H9 (cell line): ENCODE results near the gene KIF2C. TPM values are rescaled to one million over a fixed set of nuclear protein-coding genes. Genes with fewer than 3 reads are reported as not detected.

Source experiments
- DNase-seq: peaks from one replicate; pipeline ENCODE4 v3.0.0-alpha.2; 2017
- H2AFZ ChIP-seq: one replicate; pipeline ENCODE4 v1.6.1; 2013; ENCODE audit warnings: mild to moderate bottlenecking, low read length, control low read depth, moderate library complexity
- H2AK5ac ChIP-seq: 2 replicates; pipeline ENCODE4 v1.6.1; 2013; ENCODE audit warnings: low read length, control low read depth, mixed read lengths; ENCODE audit not compliant: insufficient read length
- H2BK120ac ChIP-seq: one replicate; pipeline ENCODE4 v1.6.1; 2013; ENCODE audit warnings: low read depth, mild to moderate bottlenecking, low read length, control low read depth, inconsistent platforms; ENCODE audit not compliant: poor library complexity, severe bottlenecking
- H2BK12ac ChIP-seq: 2 replicates; pipeline ENCODE4 v1.6.1; 2013; ENCODE audit warnings: low read length, control low read depth, mixed read lengths, low read depth; ENCODE audit not compliant: insufficient read length
- H2BK15ac ChIP-seq: 2 replicates; pipeline ENCODE4 v1.6.1; 2013; ENCODE audit warnings: low read depth, low read length, control low read depth
- H2BK20ac ChIP-seq: one replicate; pipeline ENCODE4 v1.6.1; 2013; ENCODE audit warnings: low read depth, mild to moderate bottlenecking, low read length, control low read depth, inconsistent platforms; ENCODE audit not compliant: poor library complexity, severe bottlenecking
- H2BK5ac ChIP-seq: 2 replicates; pipeline ENCODE4 v1.6.1; 2013; ENCODE audit warnings: low read length, control low read depth, mixed read lengths; ENCODE audit not compliant: insufficient read length
- H3K14ac ChIP-seq: 2 replicates; pipeline ENCODE4 v1.6.1; 2013; ENCODE audit warnings: low read length, control low read depth; ENCODE audit not compliant: insufficient read depth
- H3K18ac ChIP-seq: 2 replicates; pipeline ENCODE4 v1.6.1; 2013; ENCODE audit warnings: low read depth, mild to moderate bottlenecking, mixed read lengths, low read length, control low read depth; ENCODE audit not compliant: insufficient read length
- H3K23ac ChIP-seq: 2 replicates; pipeline ENCODE4 v1.6.1; 2013; ENCODE audit warnings: low read length, control low read depth, mixed read lengths, low read depth; ENCODE audit not compliant: insufficient read length
- H3K23me2 ChIP-seq: 2 replicates; pipeline ENCODE4 v1.6.1; 2013; ENCODE audit warnings: low read depth, mild to moderate bottlenecking, mixed read lengths, low read length, control low read depth; ENCODE audit not compliant: insufficient read length, poor library complexity, severe bottlenecking
- H3K27ac ChIP-seq: 2 replicates; pipeline ENCODE4 v1.5.1; 2013; ENCODE audit warnings: low read length, control low read depth, mixed read lengths, low read depth; ENCODE audit not compliant: insufficient read length
- H3K27me3 ChIP-seq: 2 replicates; pipeline ENCODE4 v1.6.1; 2013; ENCODE audit warnings: low read length, control low read depth, inconsistent platforms; ENCODE audit not compliant: insufficient read depth
- H3K4ac ChIP-seq: 2 replicates; pipeline ENCODE4 v1.6.1; 2013; ENCODE audit warnings: low read depth, mild to moderate bottlenecking, control low read depth, inconsistent platforms, low read length, moderate library complexity
- H3K4me1 ChIP-seq: 2 replicates; pipeline ENCODE4 v1.6.1; 2013; ENCODE audit warnings: low read length, control low read depth, inconsistent platforms; ENCODE audit not compliant: insufficient read depth
- H3K4me2 ChIP-seq: 2 replicates; pipeline ENCODE4 v1.6.1; 2013; ENCODE audit warnings: low read length, control low read depth, mixed read lengths; ENCODE audit not compliant: insufficient read length, insufficient read depth
- H3K56ac ChIP-seq: 2 replicates; pipeline ENCODE4 v1.6.1; 2013; ENCODE audit warnings: low read depth, mild to moderate bottlenecking, mixed read lengths, low read length, control low read depth; ENCODE audit not compliant: insufficient read length
- H3K79me1 ChIP-seq: 2 replicates; pipeline ENCODE4 v1.6.1; 2013; ENCODE audit warnings: low read depth, mild to moderate bottlenecking, moderate library complexity, low read length, control low read depth, inconsistent platforms; ENCODE audit not compliant: insufficient read depth, poor library complexity, severe bottlenecking
- H3K79me2 ChIP-seq: 2 replicates; pipeline ENCODE4 v1.6.1; 2013; ENCODE audit warnings: low read length, control low read depth, inconsistent platforms; ENCODE audit not compliant: insufficient read depth
- H3K9ac ChIP-seq: 2 replicates; pipeline ENCODE4 v1.6.1; 2013; ENCODE audit warnings: low read length, control low read depth, mixed read lengths; ENCODE audit not compliant: insufficient read length; ENCODE audit errors: extremely low read depth
- H3K9me3 ChIP-seq: one replicate; pipeline ENCODE4 v1.6.1; 2013; ENCODE audit warnings: low read depth, low read length, inconsistent platforms; ENCODE audit not compliant: control insufficient read depth
- H3T11ph ChIP-seq: one replicate; pipeline ENCODE4 v1.6.1; 2013; ENCODE audit warnings: mild to moderate bottlenecking, low read length, control low read depth, inconsistent platforms
- H4K20me1 ChIP-seq: one replicate; pipeline ENCODE4 v1.6.1; 2013; ENCODE audit not compliant: control insufficient read depth, insufficient read length, insufficient read depth
- H4K5ac ChIP-seq: 2 replicates; pipeline ENCODE4 v1.6.1; 2013; ENCODE audit warnings: low read depth, mild to moderate bottlenecking, mixed read lengths, low read length, control low read depth; ENCODE audit not compliant: insufficient read length
- H4K8ac ChIP-seq: replicated peaks from 2 replicates; pipeline ENCODE4 v1.6.1; 2013; ENCODE audit warnings: low read length, control low read depth, mixed read lengths, low read depth; ENCODE audit not compliant: insufficient read length
- H4K91ac ChIP-seq: 2 replicates; pipeline ENCODE4 v1.6.1; 2013; ENCODE audit warnings: low read depth, mild to moderate bottlenecking, moderate library complexity, mixed read lengths, low read length, control low read depth; ENCODE audit not compliant: insufficient read length
- H3K27ac Mint-ChIP-seq, 3 experiments: 2 replicates in 2 of 3; 3 replicates in 1 of 3; pipeline ENCODE4 v1.8.0; 2020 to 2021; ENCODE audit warnings: mixed read lengths in 3 of 3, mild to moderate bottlenecking in 1 of 3, moderate library complexity in 1 of 3
- H3K27me3 Mint-ChIP-seq: 2 replicates; pipeline ENCODE4 v1.8.0; 2021; ENCODE audit warnings: low read depth, mild to moderate bottlenecking, moderate library complexity, mixed read lengths
- H3K36me3 Mint-ChIP-seq, 3 experiments: 2 replicates in 2 of 3; 3 replicates in 1 of 3; pipeline ENCODE4 v1.8.0; 2020 to 2021; ENCODE audit warnings: low read depth in 3 of 3, mixed read lengths in 3 of 3; ENCODE audit not compliant: insufficient read depth in 1 of 3
- H3K4me1 Mint-ChIP-seq, 2 experiments: 2 replicates each; pipeline ENCODE4 v1.8.0; 2020; ENCODE audit warnings: mixed read lengths in 2 of 2
- H3K4me3 Mint-ChIP-seq, 2 experiments: 2 replicates in 1 of 2; 3 replicates in 1 of 2; pipeline ENCODE4 v1.8.0; 2020 to 2021; ENCODE audit warnings: mild to moderate bottlenecking in 2 of 2, mixed read lengths in 2 of 2, moderate library complexity in 1 of 2
- H3K9me3 Mint-ChIP-seq, 2 experiments: 2 replicates in 1 of 2; 3 replicates in 1 of 2; pipeline ENCODE4 v1.8.0; 2020; ENCODE audit warnings: mild to moderate bottlenecking in 2 of 2, mixed read lengths in 2 of 2, moderate library complexity in 1 of 2
- WGBS: extraction: QIAGEN DNeasy Blood & Tissue Kit; methylation state at CpG from one replicate; pipeline ENCODE4 v1.1.7; 2013; ENCODE audit warnings: missing lambda C conversion rate, low lambda C conversion rate, mixed read lengths; ENCODE audit not compliant: insufficient read length; ENCODE audit errors: extremely low coverage; 5-methylcytosine and 5-hydroxymethylcytosine counted together
- total RNA-seq: library from RNA; stranded (reverse); gene quantifications from 2 replicates; pipeline ENCODE4 v1.2.1, GENCODE V29; 2021
- TF ChIP-seq, protein P1 (sequence below): fragments of 200-600 bp; sonication (generic); conservative IDR thresholded peaks from 3 replicates; pipeline ENCODE4 v1.8.0; 2021; ENCODE audit warnings: antibody characterized with exemption, mild to moderate bottlenecking

KIF2C gene
- total RNA-seq, 1 experiment from 2014 or later: 73.1 TPM

- no peaks in the 10 kb centered on the region for H3K9me3 ChIP-seq
- no peak overlapping the region for H2AFZ ChIP-seq
- H3K79me1 ChIP-seq: no peaks in the 10 kb centered on the region
- DNase-seq: no peak
- no peaks in the 10 kb centered on the region for H3K79me2 ChIP-seq
- H2BK120ac ChIP-seq: no peak overlapping the region
- Mint-ChIP-seq H3K4me3 (no peak overlapping the region), H3K27ac (no peak overlapping the region), H3K9me3 (no peaks in the 10 kb centered on the region), H3K4me1 (peaks cover 0 to 5% of the 10 kb centered on the region in 2 experiments; a peak in 2 of 4 replicates), H3K36me3 (no peaks in the 10 kb centered on the region), H3K27me3 (peaks cover 5% of the 10 kb centered on the region)
- no peak overlapping the region for H3K18ac ChIP-seq
- H4K8ac ChIP-seq: no peak overlapping the region
- H3K4me2 ChIP-seq: no peak overlapping the region
- no peak overlapping the region for H3K56ac ChIP-seq
- no peak overlapping the region for H3T11ph ChIP-seq
- no peak overlapping the region for H2BK5ac ChIP-seq
- H3K4ac ChIP-seq: no peak overlapping the region
- H4K20me1 ChIP-seq: no peaks in the 10 kb centered on the region
- H3K23ac ChIP-seq: no peak overlapping the region
- no peak overlapping the region for H3K27ac ChIP-seq
- WGBS: no CpG with 5 or more reads among the region's 3 CpGs
- no peaks in the 10 kb centered on the region for H3K27me3 ChIP-seq
- H2AK5ac ChIP-seq: no peak overlapping the region
- no peaks in the 10 kb centered on the region for H3K4me1 ChIP-seq
- no peaks in the 10 kb centered on the region for H3K23me2 ChIP-seq
- H3K9ac ChIP-seq: no peak overlapping the region
- no peak overlapping the region for H3K14ac ChIP-seq
- no peak overlapping the region for H4K91ac ChIP-seq
- H2BK12ac ChIP-seq: no peak overlapping the region
- no peak overlapping the region for H2BK15ac ChIP-seq
- no peak overlapping the region for H2BK20ac ChIP-seq
- no peak overlapping the region for H4K5ac ChIP-seq
- TF ChIP-seq, protein P1, sequence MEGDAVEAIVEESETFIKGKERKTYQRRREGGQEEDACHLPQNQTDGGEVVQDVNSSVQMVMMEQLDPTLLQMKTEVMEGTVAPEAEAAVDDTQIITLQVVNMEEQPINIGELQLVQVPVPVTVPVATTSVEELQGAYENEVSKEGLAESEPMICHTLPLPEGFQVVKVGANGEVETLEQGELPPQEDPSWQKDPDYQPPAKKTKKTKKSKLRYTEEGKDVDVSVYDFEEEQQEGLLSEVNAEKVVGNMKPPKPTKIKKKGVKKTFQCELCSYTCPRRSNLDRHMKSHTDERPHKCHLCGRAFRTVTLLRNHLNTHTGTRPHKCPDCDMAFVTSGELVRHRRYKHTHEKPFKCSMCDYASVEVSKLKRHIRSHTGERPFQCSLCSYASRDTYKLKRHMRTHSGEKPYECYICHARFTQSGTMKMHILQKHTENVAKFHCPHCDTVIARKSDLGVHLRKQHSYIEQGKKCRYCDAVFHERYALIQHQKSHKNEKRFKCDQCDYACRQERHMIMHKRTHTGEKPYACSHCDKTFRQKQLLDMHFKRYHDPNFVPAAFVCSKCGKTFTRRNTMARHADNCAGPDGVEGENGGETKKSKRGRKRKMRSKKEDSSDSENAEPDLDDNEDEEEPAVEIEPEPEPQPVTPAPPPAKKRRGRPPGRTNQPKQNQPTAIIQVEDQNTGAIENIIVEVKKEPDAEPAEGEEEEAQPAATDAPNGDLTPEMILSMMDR: no peak
Observed at GRCh38 chr1:44696101-44696500, 43.5 kb upstream of the KIF2C start.
